SJCRH30 (cell line): ENCODE measurements around the gene TBC1D19. TPM values are rescaled to one million over a fixed set of nuclear protein-coding genes. Genes with fewer than 3 reads are reported as not detected.
"Not testable (repeated sequence)": the region's sequence is repeated elsewhere in the genome, so short reads cannot be mapped to it uniquely, and the experiment has no call there.

Experiments
- DNase-seq, 2 experiments: peaks; one replicate each; pipeline ENCODE4 v3.0.0-alpha.2; 2015 to 2020
- H3K27ac ChIP-seq: fragments of 250-450 bp; sonication (Bioruptor Pico); 2 replicates; pipeline ENCODE4 v1.5.1; 2020; ENCODE audit warnings: mild to moderate bottlenecking, moderate library complexity
- H3K27me3 ChIP-seq: fragments of 250-450 bp; sonication (Bioruptor Pico); 2 replicates; pipeline ENCODE4 v1.5.1; 2020; ENCODE audit warnings: mild to moderate bottlenecking, moderate library complexity
- H3K36me3 ChIP-seq: fragments of 250-450 bp; sonication (Bioruptor Pico); 2 replicates; pipeline ENCODE4 v1.5.1; 2020; ENCODE audit warnings: mild to moderate bottlenecking, moderate library complexity
- H3K4me1 ChIP-seq: fragments of 250-450 bp; sonication (Bioruptor Pico); 2 replicates; pipeline ENCODE4 v1.5.1; 2020; ENCODE audit warnings: mild to moderate bottlenecking, moderate library complexity
- H3K4me3 ChIP-seq: fragments of 250-450 bp; sonication (Bioruptor Pico); 2 replicates; pipeline ENCODE4 v1.5.1; 2020; ENCODE audit warnings: mild to moderate bottlenecking, moderate library complexity
- H3K9me3 ChIP-seq: fragments of 250-450 bp; sonication (Bioruptor Pico); replicated peaks from 2 replicates; pipeline ENCODE4 v1.5.1; 2020; ENCODE audit warnings: mild to moderate bottlenecking, moderate library complexity
- total RNA-seq: library from RNA; depleted of rRNA; stranded (reverse); fragments of >200 nt; shearing (Covaris generic); gene quantifications from 2 replicates; pipeline ENCODE4 v1.2.3, GENCODE V29; 2014

Gene TBC1D19
- total RNA-seq, 1 experiment from 2014 or later: 12.5 TPM

GRCh38 chr4:26581341-26581740 lies 2.5 kb upstream of the TBC1D19 start:
- H3K36me3 ChIP-seq, H3K4me3 ChIP-seq, H3K27ac ChIP-seq, DNase-seq, H3K4me1 ChIP-seq, H3K27me3 ChIP-seq, H3K9me3 ChIP-seq: not testable (repeated sequence)

- Histone ChIP-seq H3K9me3 (no peaks in the 10 kb centered on the region), H3K4me3 (peak overlapping the region; percentile 73), H3K4me1 (no peaks in the 10 kb centered on the region; the same call in 1 of the 2 replicates)
Measured at GRCh38 chr4:26583538-26583864, 383 bp upstream of the TBC1D19 start.

GRCh38 chr4:26584725-26585124 lies 841 bp downstream of the TBC1D19 start:
- Histone ChIP-seq H3K9me3 (no peaks in the 10 kb centered on the region; the same call in 1 of the 2 replicates), H3K27ac (no peak overlapping the region; the same call in 1 of the 2 replicates), H3K36me3 (no peaks in the 10 kb centered on the region), H3K27me3 (no peaks in the 10 kb centered on the region), H3K4me3 (peak overlapping the region; percentile 73), H3K4me1 (no peaks in the 10 kb centered on the region; the same call in 1 of the 2 replicates)
- DNase-seq: no peak

More at GRCh38 chr4:26583538-26583864, 383 bp upstream of the TBC1D19 start:
- no peak for DNase-seq
- Histone ChIP-seq H3K27ac (peak overlapping the region; percentile 39), H3K36me3 (no peaks in the 10 kb centered on the region), H3K27me3 (no peaks in the 10 kb centered on the region)

GRCh38 chr4:26589705-26590104 lies 5.8 kb downstream of the TBC1D19 start:
- Histone ChIP-seq H3K36me3 (no peaks in the 10 kb centered on the region), H3K9me3 (peaks cover 3% of the 10 kb centered on the region; the same call in 1 of the 2 replicates), H3K4me3 (no peak overlapping the region), H3K27ac (no peak overlapping the region), H3K4me1 (no peaks in the 10 kb centered on the region; the same call in 1 of the 2 replicates), H3K27me3 (no peaks in the 10 kb centered on the region)
- no peak for DNase-seq

GRCh38 chr4:26590639-26591038 lies 6.8 kb downstream of the TBC1D19 start:
- no peak for DNase-seq

GRCh38 chr4:26593557-26593956 lies 9.7 kb downstream of the TBC1D19 start:
- not testable (repeated sequence) for H3K27me3 ChIP-seq, H3K4me1 ChIP-seq, H3K9me3 ChIP-seq, H3K27ac ChIP-seq, H3K4me3 ChIP-seq, DNase-seq, H3K36me3 ChIP-seq

More at GRCh38 chr4:26590639-26591038, 6.8 kb downstream of the TBC1D19 start:
- Histone ChIP-seq H3K9me3 (peaks cover 3% of the 10 kb centered on the region; the same call in 1 of the 2 replicates), H3K36me3 (no peaks in the 10 kb centered on the region), H3K27me3 (no peaks in the 10 kb centered on the region), H3K4me1 (no peaks in the 10 kb centered on the region), H3K27ac (no peak overlapping the region), H3K4me3 (no peak overlapping the region)

- Histone ChIP-seq H3K9me3 (peaks cover 3% of the 10 kb centered on the region; the same call in 1 of the 2 replicates), H3K4me3 (no peak overlapping the region), H3K27me3 (no peaks in the 10 kb centered on the region), H3K36me3 (no peaks in the 10 kb centered on the region), H3K4me1 (no peaks in the 10 kb centered on the region), H3K27ac (no peak overlapping the region)
- no peak for DNase-seq
Measured at GRCh38 chr4:26594371-26594770, 10.5 kb downstream of the TBC1D19 start.

- Histone ChIP-seq H3K27ac (no peak overlapping the region), H3K4me1 (no peaks in the 10 kb centered on the region), H3K9me3 (peaks cover 3% of the 10 kb centered on the region; the same call in 1 of the 2 replicates), H3K4me3 (no peak overlapping the region), H3K36me3 (no peaks in the 10 kb centered on the region), H3K27me3 (no peaks in the 10 kb centered on the region)
- no peak for DNase-seq
Measured at GRCh38 chr4:26594778-26595177, 10.9 kb downstream of the TBC1D19 start.

GRCh38 chr4:26596843-26597242 lies 13.0 kb downstream of the TBC1D19 start:
- Histone ChIP-seq H3K27ac (no peak overlapping the region), H3K4me3 (no peak overlapping the region), H3K9me3 (0 out of 2 replicates have a peak, but pooled peaks cover 3% of the 10 kb centered on the region), H3K27me3 (no peaks in the 10 kb centered on the region), H3K4me1 (no peaks in the 10 kb centered on the region), H3K36me3 (no peaks in the 10 kb centered on the region)
- DNase-seq: peak in 1 of 2 experiments; percentile 8

- H3K27me3 ChIP-seq: no peaks in the 10 kb centered on the region
- H3K4me1 ChIP-seq: no peaks in the 10 kb centered on the region
- H3K36me3 ChIP-seq: no peaks in the 10 kb centered on the region
- no peaks in the 10 kb centered on the region; the same call in 1 of the 2 replicates for H3K9me3 ChIP-seq
- no peak for DNase-seq
- H3K4me3 ChIP-seq: no peak overlapping the region
- no peak overlapping the region for H3K27ac ChIP-seq
Measured at GRCh38 chr4:26601204-26601603, 17.3 kb downstream of the TBC1D19 start.

GRCh38 chr4:26607776-26608175 lies 23.9 kb downstream of the TBC1D19 start:
- H3K4me3 ChIP-seq: no peak overlapping the region
- DNase-seq: no peak
- no peaks in the 10 kb centered on the region for H3K36me3 ChIP-seq
- H3K27me3 ChIP-seq: no peaks in the 10 kb centered on the region
- no peaks in the 10 kb centered on the region; the same call in 1 of the 2 replicates for H3K9me3 ChIP-seq
- H3K27ac ChIP-seq: no peak overlapping the region
- H3K4me1 ChIP-seq: no peaks in the 10 kb centered on the region

- no peaks in the 10 kb centered on the region for H3K36me3 ChIP-seq
- no peaks in the 10 kb centered on the region for H3K4me1 ChIP-seq
Measured at GRCh38 chr4:26609391-26609790, 25.5 kb downstream of the TBC1D19 start.

GRCh38 chr4:26609868-26610267 lies 26.0 kb downstream of the TBC1D19 start:
- Histone ChIP-seq H3K27me3 (no peaks in the 10 kb centered on the region), H3K36me3 (no peaks in the 10 kb centered on the region), H3K9me3 (no peaks in the 10 kb centered on the region; the same call in 1 of the 2 replicates), H3K4me1 (no peaks in the 10 kb centered on the region), H3K4me3 (no peak overlapping the region), H3K27ac (no peak overlapping the region)
- no peak for DNase-seq

More at GRCh38 chr4:26609391-26609790, 25.5 kb downstream of the TBC1D19 start:
- no peaks in the 10 kb centered on the region for H3K27me3 ChIP-seq
- H3K9me3 ChIP-seq: no peaks in the 10 kb centered on the region; the same call in 1 of the 2 replicates
- no peak overlapping the region for H3K4me3 ChIP-seq
- no peak overlapping the region for H3K27ac ChIP-seq
- DNase-seq: no peak

GRCh38 chr4:26611372-26611771 lies 27.5 kb downstream of the TBC1D19 start:
- no peaks in the 10 kb centered on the region for H3K36me3 ChIP-seq
- no peaks in the 10 kb centered on the region for H3K27me3 ChIP-seq
- no peaks in the 10 kb centered on the region; the same call in 1 of the 2 replicates for H3K9me3 ChIP-seq
- H3K4me1 ChIP-seq: no peaks in the 10 kb centered on the region
- H3K27ac ChIP-seq: no peak overlapping the region
- H3K4me3 ChIP-seq: no peak overlapping the region
- DNase-seq: no peak

- DNase-seq: no peak
- Histone ChIP-seq H3K4me3 (no peak overlapping the region), H3K9me3 (no peaks in the 10 kb centered on the region), H3K4me1 (no peaks in the 10 kb centered on the region), H3K27ac (no peak overlapping the region), H3K27me3 (no peaks in the 10 kb centered on the region), H3K36me3 (no peaks in the 10 kb centered on the region)
Measured at GRCh38 chr4:26611885-26612284, 28.0 kb downstream of the TBC1D19 start.

GRCh38 chr4:26613237-26613636 lies 29.4 kb downstream of the TBC1D19 start:
- no peaks in the 10 kb centered on the region for H3K9me3 ChIP-seq
- H3K4me1 ChIP-seq: no peaks in the 10 kb centered on the region
- no peak overlapping the region for H3K4me3 ChIP-seq
- H3K36me3 ChIP-seq: no peaks in the 10 kb centered on the region
- DNase-seq: no peak
- no peaks in the 10 kb centered on the region for H3K27me3 ChIP-seq
- no peak overlapping the region for H3K27ac ChIP-seq
